GM12865 (cell line): ENCODE results near the gene PTPRU.

Experiments
- DNase-seq: peaks from one replicate; pipeline ENCODE4 v3.0.0; 2010; ENCODE audit warnings: low read depth
- H3K4me3 ChIP-seq: 2 replicates; pipeline ENCODE4 v1.5.1; 2011; ENCODE audit warnings: mild to moderate bottlenecking, low read depth, low read length, control low read depth
- TF ChIP-seq, protein P1 (sequence below): IDR thresholded peaks from 2 replicates; pipeline ENCODE4 v1.5.1; 2011; ENCODE audit warnings: low read length, control low read depth, low read depth, inconsistent platforms; ENCODE audit not compliant: insufficient read depth; ENCODE audit errors: missing control alignments

PTPRU gene

DNA sequence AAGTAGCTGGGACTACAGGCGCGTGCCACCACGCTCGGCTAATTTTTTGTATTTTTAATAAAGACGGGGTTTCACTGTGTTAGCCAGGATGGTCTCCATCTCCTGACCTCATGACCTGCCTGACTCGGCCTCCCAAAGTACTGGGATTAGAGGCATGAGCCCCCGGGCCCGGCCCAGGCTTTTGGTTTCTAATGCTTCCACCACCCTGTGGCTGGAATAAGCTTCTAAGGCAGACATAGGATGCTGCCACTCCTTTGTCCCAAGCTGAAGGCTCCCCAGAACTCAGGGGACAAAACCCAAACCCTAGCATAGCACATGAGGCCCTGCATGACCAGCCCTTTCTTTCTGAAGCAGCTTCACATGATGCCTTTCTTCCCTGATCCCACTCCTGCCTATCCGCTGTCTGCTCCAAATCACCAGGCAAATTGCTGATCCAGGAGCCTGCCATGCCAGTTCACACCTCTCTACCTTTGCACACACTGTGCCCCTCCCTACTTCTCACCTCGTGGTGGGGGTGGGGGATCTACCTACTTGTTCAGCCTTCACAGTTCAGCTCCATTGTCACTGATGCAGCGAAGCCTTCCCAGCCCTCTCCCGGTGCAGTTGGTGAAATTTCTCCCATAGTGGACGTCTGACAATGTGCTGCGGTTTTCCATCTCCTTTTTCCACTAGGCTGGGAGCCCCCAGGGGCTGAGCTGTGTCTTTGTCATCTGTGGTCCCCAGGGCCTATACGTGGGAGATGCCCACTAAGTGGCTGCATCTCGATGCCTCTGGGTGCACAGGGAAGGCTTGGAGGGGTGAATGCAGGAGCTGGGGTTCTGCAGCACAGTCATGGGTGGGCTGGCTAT, 6.9 kb downstream of the PTPRU start:
- no peak overlapping the region for H3K4me3 ChIP-seq
- TF ChIP-seq, protein P1, sequence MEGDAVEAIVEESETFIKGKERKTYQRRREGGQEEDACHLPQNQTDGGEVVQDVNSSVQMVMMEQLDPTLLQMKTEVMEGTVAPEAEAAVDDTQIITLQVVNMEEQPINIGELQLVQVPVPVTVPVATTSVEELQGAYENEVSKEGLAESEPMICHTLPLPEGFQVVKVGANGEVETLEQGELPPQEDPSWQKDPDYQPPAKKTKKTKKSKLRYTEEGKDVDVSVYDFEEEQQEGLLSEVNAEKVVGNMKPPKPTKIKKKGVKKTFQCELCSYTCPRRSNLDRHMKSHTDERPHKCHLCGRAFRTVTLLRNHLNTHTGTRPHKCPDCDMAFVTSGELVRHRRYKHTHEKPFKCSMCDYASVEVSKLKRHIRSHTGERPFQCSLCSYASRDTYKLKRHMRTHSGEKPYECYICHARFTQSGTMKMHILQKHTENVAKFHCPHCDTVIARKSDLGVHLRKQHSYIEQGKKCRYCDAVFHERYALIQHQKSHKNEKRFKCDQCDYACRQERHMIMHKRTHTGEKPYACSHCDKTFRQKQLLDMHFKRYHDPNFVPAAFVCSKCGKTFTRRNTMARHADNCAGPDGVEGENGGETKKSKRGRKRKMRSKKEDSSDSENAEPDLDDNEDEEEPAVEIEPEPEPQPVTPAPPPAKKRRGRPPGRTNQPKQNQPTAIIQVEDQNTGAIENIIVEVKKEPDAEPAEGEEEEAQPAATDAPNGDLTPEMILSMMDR = no peak
- no peak for DNase-seq

DNA sequence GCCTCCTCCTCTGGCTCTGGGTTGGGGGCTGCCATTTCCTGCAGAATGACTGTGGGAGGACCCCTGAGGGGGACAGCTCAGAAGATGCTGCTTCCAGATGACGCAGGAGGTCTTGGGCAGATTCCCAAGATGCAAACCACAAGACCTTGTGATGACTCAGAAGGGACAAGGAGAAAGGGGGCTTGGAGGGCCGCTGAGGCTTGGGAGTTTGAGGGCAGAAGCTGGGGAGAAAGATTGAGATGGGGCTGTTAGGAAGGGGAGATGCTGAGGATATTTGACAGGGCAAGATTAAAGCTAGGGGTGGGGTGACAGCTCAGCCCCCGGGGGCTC, 7.5 kb downstream of the PTPRU start:
- H3K4me3 ChIP-seq = no peak overlapping the region
- TF ChIP-seq, protein P1 = no peak
- DNase-seq = no peak

DNA sequence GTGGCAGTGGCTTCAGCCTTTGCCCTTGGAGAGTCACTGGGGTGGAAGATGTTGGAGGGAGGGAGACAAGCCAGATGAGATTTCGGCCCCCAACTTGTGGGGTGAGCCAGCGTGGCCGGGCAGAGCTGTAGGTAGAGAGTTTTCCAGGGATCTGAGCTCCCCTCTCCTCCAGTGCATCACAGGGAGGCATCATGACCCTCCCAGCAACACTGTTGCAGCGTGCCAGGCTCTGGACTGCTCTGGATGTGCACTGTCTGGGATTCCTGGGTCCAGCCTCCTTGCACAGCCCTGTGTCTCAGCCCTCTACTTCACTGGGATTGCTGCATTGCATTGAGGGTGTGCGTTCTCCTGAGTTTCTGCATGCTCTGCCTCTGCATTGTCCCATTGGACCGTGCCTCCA, 8.9 kb downstream of the PTPRU start:
- TF ChIP-seq, protein P1 = no peak
- DNase-seq = no peak
- H3K4me3 ChIP-seq = no peak overlapping the region

DNA sequence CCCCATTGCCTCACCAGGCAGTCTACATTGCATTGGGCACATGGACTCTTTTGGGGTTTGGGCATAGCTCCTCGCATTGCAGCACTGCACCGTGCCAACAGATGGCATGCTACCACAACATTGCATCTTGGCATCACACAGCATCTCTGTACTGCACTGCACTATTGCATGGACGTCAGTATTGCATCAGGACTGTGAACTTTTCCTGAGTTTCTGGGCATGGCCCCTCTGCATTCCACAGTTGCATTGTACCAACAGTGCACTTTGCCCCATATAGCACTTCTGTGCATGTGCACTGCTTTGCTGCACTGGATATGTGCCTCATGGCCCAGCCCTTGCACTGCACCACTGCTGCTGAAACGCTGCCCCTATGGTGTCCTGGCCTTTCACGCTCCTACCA, 9.6 kb downstream of the PTPRU start:
- TF ChIP-seq, protein P1 = peak; percentile 38
- no peak for DNase-seq
- no peak overlapping the region for H3K4me3 ChIP-seq

DNA sequence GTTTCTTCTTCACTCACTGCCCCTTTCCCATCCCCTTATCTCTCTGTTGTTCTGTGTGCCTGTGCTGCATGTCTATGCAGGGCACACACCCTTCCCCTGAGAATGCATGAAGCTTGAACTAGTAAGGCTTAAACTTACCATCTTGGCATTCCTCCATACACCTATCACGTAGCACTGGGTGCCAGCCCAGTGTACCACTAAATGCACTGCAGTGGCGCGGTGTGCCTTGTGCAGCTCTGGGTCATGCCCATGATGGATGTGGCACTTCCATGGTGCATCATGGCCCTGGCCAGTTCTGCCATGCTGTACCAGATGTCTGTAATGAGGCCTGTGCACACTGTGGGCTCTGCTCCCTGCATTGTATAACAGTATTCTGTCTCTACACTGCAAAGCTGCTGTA, 10.7 kb downstream of the PTPRU start:
- TF ChIP-seq, protein P1 = no peak
- DNase-seq = no peak

DNA sequence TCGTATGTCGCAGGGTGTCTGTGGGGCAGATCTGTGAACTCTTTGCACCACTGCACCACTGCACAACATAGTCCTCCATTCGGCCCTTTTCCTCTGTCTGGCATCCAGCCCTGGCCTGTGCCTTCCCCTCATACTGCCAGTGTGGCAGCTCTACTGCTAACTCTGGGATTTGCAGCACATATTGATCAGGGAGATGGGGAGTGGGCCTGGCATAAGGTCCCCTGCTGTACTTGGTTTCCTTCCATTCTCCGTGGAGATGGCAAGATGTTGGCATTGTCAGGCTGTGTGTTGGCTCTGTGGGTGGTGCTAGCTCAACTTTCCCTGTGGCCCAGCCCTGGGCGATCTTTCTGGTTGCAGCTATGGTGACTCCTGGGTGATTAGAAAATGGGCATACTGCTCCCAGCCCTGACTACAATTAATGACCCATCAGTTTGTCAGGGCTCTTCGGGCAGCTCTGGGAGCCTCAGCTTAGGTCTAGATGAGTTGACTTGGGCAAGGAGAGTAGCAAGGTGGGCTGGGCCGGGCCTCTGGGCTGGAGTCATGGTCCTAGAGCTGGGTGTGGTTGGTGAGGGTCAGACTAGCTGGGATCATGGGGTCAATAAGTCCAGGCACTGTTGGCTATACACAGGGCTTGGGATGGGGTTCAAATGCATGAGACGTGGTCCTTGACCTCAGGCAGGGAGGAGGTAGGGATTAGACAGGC, 11.4 kb downstream of the PTPRU start:
- TF ChIP-seq, protein P1 = no peak
- no peak for DNase-seq
- no peak overlapping the region for H3K4me3 ChIP-seq

More for the DNA sequence above, 10.7 kb downstream of the PTPRU start:
- no peak overlapping the region for H3K4me3 ChIP-seq
